OCI-LY3 (cell line): ENCODE measurements around the gene FBXO3.

Source experiments
- H2AFZ ChIP-seq: fragments of 200-600, 300-600 bp; shearing (Covaris generic); 2 replicates; pipeline ENCODE4 v1.6.0; 2014; ENCODE audit warnings: antibody characterized with exemption, low read depth, low read length
- H3K27ac ChIP-seq: fragments of 200-600, 300-600 bp; sonication (generic); 2 replicates; pipeline ENCODE4 v1.5.1; 2014; ENCODE audit warnings: mild to moderate bottlenecking, low read length, moderate library complexity, mixed read lengths
- H3K27me3 ChIP-seq: fragments of 200-600, 300-600 bp; sonication (generic); 2 replicates; pipeline ENCODE4 v1.6.1; 2014; ENCODE audit warnings: low read depth, low read length, mixed read lengths
- H3K36me3 ChIP-seq: fragments of 200-600, 300-600 bp; sonication (generic); replicated peaks from 2 replicates; pipeline ENCODE3; 2014; ENCODE audit warnings: low read depth, low read length, mixed read lengths
- H3K4me1 ChIP-seq: fragments of 300-600, 200-600 bp; sonication (generic); 2 replicates; pipeline ENCODE4 v1.6.1; 2014; ENCODE audit warnings: low read length, mixed read lengths
- H3K4me2 ChIP-seq: fragments of 200-600, 300-600 bp; sonication (generic); 2 replicates; pipeline ENCODE4 v1.6.1; 2014; ENCODE audit warnings: low read length, mixed read lengths
- H3K4me3 ChIP-seq: fragments of 300-600, 200-600 bp; sonication (generic); 2 replicates; pipeline ENCODE4 v1.5.1; 2014; ENCODE audit warnings: antibody characterized with exemption, mild to moderate bottlenecking, low read length, moderate library complexity
- H3K79me2 ChIP-seq: fragments of 300-600, 200-600 bp; shearing (Covaris generic); 2 replicates; pipeline ENCODE4 v1.6.1; 2014; ENCODE audit warnings: mild to moderate bottlenecking, low read length, mixed read lengths
- H3K9ac ChIP-seq: fragments of 300-600, 200-600 bp; shearing (Covaris generic); 2 replicates; pipeline ENCODE4 v1.6.0; 2014; ENCODE audit warnings: mild to moderate bottlenecking, low read length, moderate library complexity
- H3K9me3 ChIP-seq: fragments of 200-600, 300-600 bp; shearing (Covaris generic); 2 replicates; pipeline ENCODE4 v1.6.1; 2014; ENCODE audit warnings: low read length, mixed read lengths; ENCODE audit not compliant: insufficient read depth
- H4K20me1 ChIP-seq: fragments of 200-600, 300-600 bp; sonication (generic); 2 replicates; pipeline ENCODE4 v1.6.1; 2016; ENCODE audit warnings: low read length, mixed read lengths; ENCODE audit not compliant: insufficient read depth
- CTCF ChIP-seq: fragments of 200-600, 300-600 bp; sonication (generic); IDR thresholded peaks from 2 replicates; pipeline ENCODE4 v1.5.1; 2014; ENCODE audit warnings: antibody characterized with exemption, low read length, low read depth
- EZH2phosphoT487 ChIP-seq: fragments of 200-600 bp; shearing (Covaris generic); IDR thresholded peaks from 2 replicates; pipeline ENCODE4 v1.6.1; 2018; ENCODE audit warnings: antibody characterized with exemption, mixed run types, low read depth

The FBXO3 gene

GRCh38 chr11:33779849-33780528, 5.7 kb upstream of the FBXO3 start:
- no peak overlapping the region for H3K4me3 ChIP-seq
- H3K9me3 ChIP-seq: no peaks in the 10 kb centered on the region
- H3K36me3 ChIP-seq: no peaks in the 10 kb centered on the region
- no peaks in the 10 kb centered on the region for H4K20me1 ChIP-seq
- no peak overlapping the region for H3K9ac ChIP-seq
- peaks cover 19% of the 10 kb centered on the region for H3K4me1 ChIP-seq
- TF ChIP-seq EZH2phosphoT487: no peak
- no peak for TF ChIP-seq CTCF
- no peak overlapping the region for H3K4me2 ChIP-seq
- H3K79me2 ChIP-seq: no peaks in the 10 kb centered on the region
- no peak overlapping the region for H3K27ac ChIP-seq
- H3K27me3 ChIP-seq: peaks cover 23% of the 10 kb centered on the region
- H2AFZ ChIP-seq: no peak overlapping the region

GRCh38 chr11:33778675-33779074, 4.4 kb upstream of the FBXO3 start:
- no peak overlapping the region for H2AFZ ChIP-seq
- H3K4me1 ChIP-seq: peaks cover 21% of the 10 kb centered on the region
- H3K27ac ChIP-seq: no peak overlapping the region
- H3K9ac ChIP-seq: no peak overlapping the region
- TF ChIP-seq EZH2phosphoT487 (no peak), CTCF (no peak)
- H3K79me2 ChIP-seq: peaks cover 4% of the 10 kb centered on the region; the same call in 1 of the 2 replicates
- no peaks in the 10 kb centered on the region for H3K9me3 ChIP-seq
- no peak overlapping the region for H3K4me3 ChIP-seq
- H3K4me2 ChIP-seq: no peak overlapping the region
- H4K20me1 ChIP-seq: peaks cover under 1% of the 10 kb centered on the region; the same call in 1 of the 2 replicates
- peaks cover 23% of the 10 kb centered on the region for H3K27me3 ChIP-seq
- no peaks in the 10 kb centered on the region for H3K36me3 ChIP-seq

- H3K9ac ChIP-seq: no peak overlapping the region
- TF ChIP-seq EZH2phosphoT487 (no peak), CTCF (no peak)
These were observed 3.6 kb upstream of the FBXO3 start for GRCh38 chr11:33777906-33778305.

GRCh38 chr11:33775832-33776470, 1.6 kb upstream of the FBXO3 start:
- no peaks in the 10 kb centered on the region for H3K9me3 ChIP-seq
- peaks cover 38% of the 10 kb centered on the region for H3K4me1 ChIP-seq
- H2AFZ ChIP-seq: no peak overlapping the region
- peaks cover 23% of the 10 kb centered on the region for H3K27me3 ChIP-seq
- peaks cover 22% of the 10 kb centered on the region for H3K79me2 ChIP-seq
- H3K4me2 ChIP-seq: peak overlapping the region; percentile 100
- peaks cover 21% of the 10 kb centered on the region for H4K20me1 ChIP-seq
- H3K36me3 ChIP-seq: no peaks in the 10 kb centered on the region
- no peak overlapping the region for H3K27ac ChIP-seq
- peak overlapping the region; percentile 95 for H3K4me3 ChIP-seq
- no peak overlapping the region for H3K9ac ChIP-seq
- no peak for TF ChIP-seq CTCF
- no peak for TF ChIP-seq EZH2phosphoT487

More at GRCh38 chr11:33777906-33778305, 3.6 kb upstream of the FBXO3 start:
- Histone ChIP-seq H4K20me1 (peaks cover 8% of the 10 kb centered on the region; the same call in 1 of the 2 replicates), H3K79me2 (peaks cover 10% of the 10 kb centered on the region), H2AFZ (no peak overlapping the region), H3K9me3 (no peaks in the 10 kb centered on the region), H3K4me3 (no peak overlapping the region), H3K27me3 (peaks cover 23% of the 10 kb centered on the region), H3K36me3 (no peaks in the 10 kb centered on the region), H3K27ac (no peak overlapping the region), H3K4me1 (peaks cover 26% of the 10 kb centered on the region), H3K4me2 (no peak overlapping the region)
